Heart right ventricle (tissue), 16 donors: Measurements from ENCODE around the gene NAA25. TPM values are rescaled to one million over a fixed set of nuclear protein-coding genes. Genes with fewer than 3 reads are reported as not detected.
"Not testable (repeated sequence)": the region's sequence is repeated elsewhere in the genome, so short reads cannot be mapped to it uniquely, and the experiment has no call there.

ENCODE experiments used
- ATAC-seq, 8 donors: fragments of 200-7000 bp; cut with Tn5 transposase; one replicate each; pipeline ENCODE4 v1.9.1; 2020; ENCODE audit warnings: mild to moderate bottlenecking in 8 of 8, moderate library complexity in 8 of 8, moderate number of reproducible peaks in 1 of 8
- DNase-seq, 2 donors: peaks; one replicate each; pipeline ENCODE4 v3.0.0-alpha.2; 2020
- H3K27ac ChIP-seq, 10 donors: fragments of 200-600 bp; sonication (generic) in 2 of 10; one replicate each; pipeline versions ENCODE4 v1.5.0 to v1.8.0; 2020 to 2022; ENCODE audit warnings: mild to moderate bottlenecking in 3 of 10
- H3K27me3 ChIP-seq, 7 donors: fragments of 200-600 bp; one replicate each; pipeline ENCODE4 v1.8.0; 2021 to 2022; ENCODE audit warnings: mild to moderate bottlenecking in 2 of 7
- H3K36me3 ChIP-seq, 9 donors: fragments of 200-600 bp; sonication (generic) in 1 of 9; one replicate each; pipeline versions ENCODE4 v1.5.0 to v1.8.0; 2020 to 2022; ENCODE audit warnings: mild to moderate bottlenecking in 2 of 9
- H3K4me1 ChIP-seq, 9 donors: fragments of 200-600 bp; sonication (generic) in 1 of 9; one replicate each; pipeline versions ENCODE4 v1.5.0 to v1.8.0; 2020 to 2022; ENCODE audit warnings: mild to moderate bottlenecking in 4 of 9
- H3K4me3 ChIP-seq, 10 donors: fragments of 200-600 bp; sonication (generic) in 2 of 10; one replicate each; pipeline versions ENCODE4 v1.5.0 to v1.8.0; 2020 to 2022; ENCODE audit warnings: mild to moderate bottlenecking in 7 of 10, moderate library complexity in 2 of 10
- H3K9me3 ChIP-seq, 11 donors: fragments of 200-600 bp in 10 of 11; sonication (generic) in 2 of 11; one replicate each; pipeline versions ENCODE4 v1.5.0 to v1.8.0; 2013 to 2022; ENCODE audit warnings: mild to moderate bottlenecking in 2 of 11, control low read depth in 1 of 11, moderate library complexity in 1 of 11
- WGBS, 2 donors: extraction: QIAGEN DNeasy Blood & Tissue Kit; methylation state at CpG; one replicate each; pipeline ENCODE4 v1.1.7; 2013; ENCODE audit warnings: inconsistent platforms in 1 of 2; 5-methylcytosine and 5-hydroxymethylcytosine counted together
- intact Hi-C, 10 donors: fragments of 100-400 bp; cut with DNase I; formaldehyde crosslinking; loops; one replicate each; pipeline versions ENCODE4 v1.11.1 to v1.14.2; 2022
- polyA plus RNA-seq, 2 donors: library from polyadenylated mRNA; stranded (reverse); fragments of 200-250 nt; gene quantifications; one replicate each; pipeline ENCODE4 v1.2.3, GENCODE V29; 2013
- total RNA-seq, 10 donors: library from RNA; stranded (reverse); fragmentation: NEBNext Ultra II Directional in 3 of 10; extraction: Animal tissue kit (Norgen Biotek cat#: 25700) in 3 of 10; gene quantifications; one replicate each; pipeline versions ENCODE4 v1.2.1 to v1.2.4, GENCODE V29; 2021 to 2023
- TF ChIP-seq, protein P1 (sequence below), 9 donors: fragments of 200-600 bp; sonication (generic) in 2 of 9; IDR thresholded peaks; one replicate each; pipeline versions ENCODE4 v1.5.0 to v1.8.0; 2021 to 2022; ENCODE audit warnings: antibody characterized with exemption in 9 of 9, mild to moderate bottlenecking in 5 of 9, moderate library complexity in 1 of 9
- donor health status: Arrhythmogenic right ventricular cardiomyopathy.
- donor health status: ischemic (EF 13 %, LVEDD 7.1; RV severe dilation, severe dysfunction).
- donor health status: healthy with polysubstance abuse.
- donor health status: DM: no; HTN: yes; CAD: no.
- donor health status: DM: no; HTN: no; CAD: no.
- donor health status: ischemic (EF 25% LVEDD 6.9; RV normal size, moderate dysfunction).
- donor health status: ischemic (EF 25% LVEDD 5.7; RV mildly dilated, moderate dysfunction).
- donor health status: healthy.
- donor health status: DM: yes; HTN: yes; CAD: no.
- donor health status: Ischemic cardiomyopathy.
- donor health status: ischemic (EF 35%, LVEDD 5.7; RV mildly dilated, moderate dysfunction).
- donor health status: nonischemic (EF 11% LVEDD 7.7; RV severe dilation, severe dysfunction).
- donor health status: DM: yes; HTN: yes; CAD: no.
- donor health status: PGD.
- donor health status: ischemic (EF 29% LVEDD 5.4; RV normal size, mild dysfunction).
- donor health status: nonischemic (EF 23%, LVEDD 6.1; RV moderate dilation, normal function).

The NAA25 gene
- total and polyA plus RNA-seq, 12 donors, result 3.6 to 26.3 (median 17.9) TPM

DNA sequence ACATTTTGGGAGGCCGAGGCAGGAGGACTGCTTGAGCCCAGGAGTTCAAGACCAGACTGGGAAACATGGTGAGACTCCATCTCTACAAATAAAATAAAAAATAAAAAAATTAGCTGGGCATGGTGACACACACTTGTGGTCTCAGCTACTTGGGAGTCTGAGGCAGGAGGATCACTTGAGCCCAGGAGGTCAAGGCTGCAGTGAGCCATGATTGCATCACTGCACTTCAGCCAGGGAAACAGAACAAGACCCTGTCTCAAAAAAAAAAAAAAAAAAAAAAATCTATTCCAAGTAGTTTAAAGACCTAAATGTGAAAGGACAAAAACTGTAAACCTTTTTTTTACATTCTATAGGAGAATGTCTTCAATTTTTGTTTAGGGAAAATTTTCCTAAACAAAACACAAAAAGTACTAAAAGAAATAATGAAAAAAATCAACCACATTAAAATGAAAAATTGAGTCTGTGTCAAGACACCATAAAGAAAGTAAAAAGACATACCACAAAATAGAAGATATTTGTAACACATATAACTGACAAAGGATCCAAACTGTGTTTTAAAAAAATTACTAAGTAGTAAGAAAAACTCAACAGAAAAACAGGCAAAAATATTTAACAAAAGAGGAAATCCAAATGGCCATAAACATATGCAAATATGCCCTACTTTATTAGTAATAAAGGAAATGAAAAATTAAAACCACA, 112.7 kb downstream of the NAA25 start:
- peaks cover 0 to 77% (median 18%) of the 10 kb centered on the region in 9 donors for H3K4me1 ChIP-seq
- H3K9me3 ChIP-seq, result no peaks in the 10 kb centered on the region
- no peak for DNase-seq
- TF ChIP-seq, protein P1, sequence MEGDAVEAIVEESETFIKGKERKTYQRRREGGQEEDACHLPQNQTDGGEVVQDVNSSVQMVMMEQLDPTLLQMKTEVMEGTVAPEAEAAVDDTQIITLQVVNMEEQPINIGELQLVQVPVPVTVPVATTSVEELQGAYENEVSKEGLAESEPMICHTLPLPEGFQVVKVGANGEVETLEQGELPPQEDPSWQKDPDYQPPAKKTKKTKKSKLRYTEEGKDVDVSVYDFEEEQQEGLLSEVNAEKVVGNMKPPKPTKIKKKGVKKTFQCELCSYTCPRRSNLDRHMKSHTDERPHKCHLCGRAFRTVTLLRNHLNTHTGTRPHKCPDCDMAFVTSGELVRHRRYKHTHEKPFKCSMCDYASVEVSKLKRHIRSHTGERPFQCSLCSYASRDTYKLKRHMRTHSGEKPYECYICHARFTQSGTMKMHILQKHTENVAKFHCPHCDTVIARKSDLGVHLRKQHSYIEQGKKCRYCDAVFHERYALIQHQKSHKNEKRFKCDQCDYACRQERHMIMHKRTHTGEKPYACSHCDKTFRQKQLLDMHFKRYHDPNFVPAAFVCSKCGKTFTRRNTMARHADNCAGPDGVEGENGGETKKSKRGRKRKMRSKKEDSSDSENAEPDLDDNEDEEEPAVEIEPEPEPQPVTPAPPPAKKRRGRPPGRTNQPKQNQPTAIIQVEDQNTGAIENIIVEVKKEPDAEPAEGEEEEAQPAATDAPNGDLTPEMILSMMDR (IDR thresholded peaks at IDR 0.05), result no peak
- peak overlapping the region in 1 of 10 donors; percentile 69 for H3K27ac ChIP-seq
- no peak for ATAC-seq
- H3K4me3 ChIP-seq, result no peak overlapping the region
- WGBS, 2 donors, result 95 to 100% methylated on average over 1 of the region's 1 CpG
- intact Hi-C loops, result no loop called here
- peaks cover 0 to 5% (median 0%) of the 10 kb centered on the region in 7 donors for H3K27me3 ChIP-seq
- H3K36me3 ChIP-seq, result peaks cover 0 to 9% (median 0%) of the 10 kb centered on the region in 9 donors

DNA sequence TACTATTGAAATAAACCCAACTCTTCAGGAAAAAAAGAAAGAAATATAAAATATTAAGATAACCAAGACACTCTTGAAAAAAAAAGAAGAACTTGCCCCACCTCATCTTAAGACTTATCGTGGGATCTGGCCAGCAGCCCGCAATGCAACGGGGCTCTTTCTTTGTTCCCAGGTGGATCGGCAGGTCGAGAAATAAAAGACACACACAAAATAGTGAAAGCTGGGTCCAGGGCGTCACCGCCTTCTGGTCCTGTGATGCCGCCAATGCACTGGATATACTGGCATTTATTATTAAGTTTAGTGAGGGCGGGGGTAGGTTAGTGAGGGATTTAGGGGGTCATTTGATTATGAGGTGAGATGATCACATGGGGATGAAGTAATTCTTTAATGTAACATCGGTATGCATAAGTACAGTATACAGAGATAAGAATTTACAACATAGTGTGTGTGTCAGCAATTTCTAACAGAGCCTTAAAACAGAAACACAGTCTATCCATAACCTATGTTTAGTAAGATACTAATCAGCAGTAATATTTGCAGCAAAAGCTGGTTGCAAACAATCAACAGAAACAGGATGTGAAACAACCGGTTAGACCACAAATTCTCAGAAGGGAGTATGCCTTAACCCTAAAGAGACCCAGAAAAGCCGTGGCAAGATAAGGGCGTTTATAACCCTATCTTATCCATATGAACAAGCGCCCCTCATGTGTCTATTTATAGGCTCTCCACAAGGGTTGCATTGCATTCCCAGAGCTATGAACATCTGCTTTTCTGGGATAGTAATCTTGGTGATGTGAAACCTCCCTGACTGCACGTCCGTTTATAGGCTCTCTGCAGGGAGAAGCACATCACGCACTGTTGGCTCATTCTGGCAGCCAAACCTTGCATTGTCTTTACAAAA, 114.1 kb downstream of the NAA25 start:
- intact Hi-C loops, DNase-seq, H3K27me3 ChIP-seq, H3K9me3 ChIP-seq, ATAC-seq: not testable (repeated sequence)
- WGBS, 2 donors, result 46 to 55% methylated on average over 17 of the region's 17 CpGs
- Histone ChIP-seq H3K36me3 (peaks cover 0 to 23% (median 0%) of the 10 kb centered on the region in 9 donors), H3K27ac (peak overlapping the region in 4 of 10 donors; percentile 25 to 69 (median 36)), H3K4me1 (peaks cover 0 to 64% (median 17%) of the 10 kb centered on the region in 9 donors), H3K4me3 (peak overlapping the region in 3 of 10 donors; percentile 1 to 27 (median 3))

DNA sequence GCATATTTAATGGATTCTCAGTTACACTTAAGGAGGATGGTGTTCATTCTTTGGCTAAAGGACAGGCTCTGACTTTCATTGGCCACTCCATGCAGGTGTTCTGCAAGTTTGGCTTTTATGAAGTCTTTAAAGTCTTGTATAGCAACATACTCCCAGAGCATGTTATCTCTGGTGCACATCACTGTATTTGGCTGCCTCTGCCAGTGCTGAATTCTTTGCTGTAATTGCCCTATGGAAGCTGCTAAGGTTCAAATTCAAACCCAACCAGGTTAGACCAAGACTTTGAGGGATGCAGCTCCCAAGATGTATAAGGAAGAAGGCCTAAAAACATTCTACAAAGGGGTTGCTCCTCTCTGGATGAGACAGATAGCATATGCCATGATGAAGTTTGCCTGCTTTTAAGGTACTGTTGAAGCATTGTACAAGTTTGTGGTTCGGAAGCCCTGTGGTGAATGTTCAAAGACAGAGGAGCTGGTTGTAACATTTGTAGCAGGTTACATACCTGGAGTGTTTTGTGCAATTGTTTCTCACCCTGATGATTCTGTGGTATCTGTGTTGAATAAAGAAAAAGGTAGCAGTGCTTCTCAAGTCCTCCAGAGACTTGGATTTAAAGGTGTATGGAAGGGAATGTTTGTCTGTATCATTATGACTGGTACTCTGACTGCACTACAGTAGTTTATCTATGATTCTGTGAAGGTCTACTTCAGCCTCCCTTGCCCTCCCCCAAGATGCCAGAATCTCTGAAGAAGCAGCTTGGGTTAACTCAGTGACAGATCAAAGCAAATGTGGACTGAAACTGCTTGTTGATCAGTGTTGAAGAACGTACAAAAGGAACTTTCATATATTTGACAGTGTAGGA, 115.1 kb downstream of the NAA25 start:
- H3K4me1 ChIP-seq, result peaks cover 0 to 58% (median 17%) of the 10 kb centered on the region in 9 donors
- intact Hi-C loops, result no loop called here
- TF ChIP-seq, protein P1 (IDR thresholded peaks at IDR 0.05), result no peak
- DNase-seq (no peak), ATAC-seq (no peak)
- peaks cover 0 to 27% (median 0%) of the 10 kb centered on the region in 9 donors for H3K36me3 ChIP-seq
- 71 to 80% methylated on average over 2 of the region's 2 CpGs for WGBS, 2 donors
- H3K27me3 ChIP-seq, result no peaks in the 10 kb centered on the region
- H3K27ac ChIP-seq, result peak overlapping the region in 1 of 10 donors; percentile 69
- H3K4me3 ChIP-seq, result peak overlapping the region in 1 of 10 donors; percentile 27
- no peaks in the 10 kb centered on the region for H3K9me3 ChIP-seq

DNA sequence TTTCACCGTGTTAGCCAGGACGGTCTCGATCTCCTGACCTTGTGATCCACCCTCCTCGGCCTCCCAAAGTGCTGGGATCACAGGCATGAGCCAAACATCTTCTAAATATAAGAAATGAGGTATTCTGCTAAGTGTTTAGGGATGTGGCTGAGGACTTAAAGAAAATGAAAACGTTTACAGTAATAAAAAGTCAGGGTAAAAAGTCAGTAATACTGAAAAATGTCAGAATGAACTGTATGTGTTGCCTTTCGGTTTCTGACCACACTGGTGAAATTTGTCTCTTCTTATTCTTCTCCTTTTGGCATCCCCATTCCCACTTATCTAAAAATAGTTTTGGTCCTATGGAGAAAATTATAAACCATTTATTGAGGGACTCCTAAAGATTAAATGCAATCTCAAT, 116.1 kb downstream of the NAA25 start:
- peaks cover 0 to 49% (median 14%) of the 10 kb centered on the region in 9 donors for H3K4me1 ChIP-seq
- no peak for DNase-seq
- intact Hi-C loops, result no loop called here
- WGBS, 2 donors, result 67 to 80% methylated on average over 6 of the region's 6 CpGs
- H3K27me3 ChIP-seq, result no peaks in the 10 kb centered on the region
- peaks cover 0 to 27% (median 0%) of the 10 kb centered on the region in 9 donors for H3K36me3 ChIP-seq
- no peaks in the 10 kb centered on the region for H3K9me3 ChIP-seq
- H3K27ac ChIP-seq, result peak overlapping the region in 1 of 10 donors; percentile 69
- ATAC-seq, result no peak
- TF ChIP-seq, protein P1 (IDR thresholded peaks at IDR 0.05), result no peak
- no peak overlapping the region for H3K4me3 ChIP-seq
